ENCODE results near the gene ZC3H15.
A peak's percentile ranks its signal among the peaks of the same experiment; 100 is the strongest.

The ZC3H15 gene

GRCh38 chr2:186480991-186481390 lies 5.1 kb upstream of the ZC3H15 start:
- no peaks in the 10 kb centered on the region for H3K9me2 ChIP-seq (replicated peaks; ENCODE audit: insufficient read depth, low read length)
- no peak overlapping the region for H3K9ac ChIP-seq (ENCODE audit: low read length)
- no peaks in the 10 kb centered on the region for H3K9me3 ChIP-seq (ENCODE audit: insufficient read depth, low read length)
- TF ChIP-seq EZH2phosphoT487 (conservative IDR thresholded peaks at IDR 0.05; ENCODE audit: low read length) (no peak), CTCF (IDR thresholded peaks at IDR 0.05; ENCODE audit: insufficient read depth, low read length, poor library complexity, severe bottlenecking) (no peak)
- H3K79me2 ChIP-seq (ENCODE audit: insufficient read depth, low read length), result peaks cover 8% of the 10 kb centered on the region
- no peaks in the 10 kb centered on the region for H3K36me3 ChIP-seq (ENCODE audit: low read length)
- 0 out of 2 replicates have a peak, but pooled peaks cover 8% of the 10 kb centered on the region for H3F3A ChIP-seq (ENCODE audit: insufficient read depth)
- no peak overlapping the region for H3K4me2 ChIP-seq (ENCODE audit: low read depth, low read length, poor library complexity, severe bottlenecking)
- H4K20me1 ChIP-seq (ENCODE audit: low read depth, low read length), result no peaks in the 10 kb centered on the region
- H3K4me3 ChIP-seq (ENCODE audit: insufficient read depth, low read length, poor library complexity, severe bottlenecking), result no peak overlapping the region
- no peak overlapping the region for H3K27ac ChIP-seq (ENCODE audit: low read depth, low read length)
- no peaks in the 10 kb centered on the region for H3K27me3 ChIP-seq (ENCODE audit: low read length)
- no peak overlapping the region for H2AFZ ChIP-seq (ENCODE audit: low read depth, low read length, severe bottlenecking)

GRCh38 chr2:186484062-186484735 lies 1.9 kb upstream of the ZC3H15 start:
- Histone ChIP-seq H3K4me2 (ENCODE audit: low read depth, low read length, poor library complexity, severe bottlenecking) (peak overlapping the region; percentile 95), H3K79me2 (ENCODE audit: insufficient read depth, low read length) (peaks cover 39% of the 10 kb centered on the region), H4K20me1 (ENCODE audit: low read depth, low read length) (peaks cover 22% of the 10 kb centered on the region), H2AFZ (ENCODE audit: low read depth, low read length, severe bottlenecking) (peak overlapping the region; percentile 93), H3K36me3 (ENCODE audit: low read length) (no peaks in the 10 kb centered on the region), H3K9me2 (replicated peaks; ENCODE audit: insufficient read depth, low read length) (no peaks in the 10 kb centered on the region), H3K27me3 (ENCODE audit: low read length) (no peaks in the 10 kb centered on the region), H3K9me3 (ENCODE audit: insufficient read depth, low read length) (no peaks in the 10 kb centered on the region), H3K27ac (ENCODE audit: low read depth, low read length) (no peak overlapping the region), H3K9ac (ENCODE audit: low read length) (peak overlapping the region; percentile 83), H3F3A (ENCODE audit: insufficient read depth) (0 out of 2 replicates have a peak, but pooled peaks cover 8% of the 10 kb centered on the region), H3K4me3 (ENCODE audit: insufficient read depth, low read length, poor library complexity, severe bottlenecking) (peak overlapping the region; percentile 92)
- no peak for TF ChIP-seq EZH2phosphoT487 (conservative IDR thresholded peaks at IDR 0.05; ENCODE audit: low read length)
- TF ChIP-seq CTCF (IDR thresholded peaks at IDR 0.05; ENCODE audit: insufficient read depth, low read length, poor library complexity, severe bottlenecking), result no peak

GRCh38 chr2:186485576-186485870 lies 537 bp upstream of the ZC3H15 start:
- H3K36me3 ChIP-seq (ENCODE audit: low read length), result no peaks in the 10 kb centered on the region
- H3F3A ChIP-seq (ENCODE audit: insufficient read depth), result 0 out of 2 replicates have a peak, but pooled peaks cover 8% of the 10 kb centered on the region
- peak overlapping the region; percentile 93 for H2AFZ ChIP-seq (ENCODE audit: low read depth, low read length, severe bottlenecking)
- no peak for TF ChIP-seq EZH2phosphoT487 (conservative IDR thresholded peaks at IDR 0.05; ENCODE audit: low read length)
- no peak for TF ChIP-seq CTCF (IDR thresholded peaks at IDR 0.05; ENCODE audit: insufficient read depth, low read length, poor library complexity, severe bottlenecking)
- peaks cover 52% of the 10 kb centered on the region for H3K79me2 ChIP-seq (ENCODE audit: insufficient read depth, low read length)
- H3K4me2 ChIP-seq (ENCODE audit: low read depth, low read length, poor library complexity, severe bottlenecking), result peak overlapping the region; percentile 95
- peak overlapping the region; percentile 92 for H3K4me3 ChIP-seq (ENCODE audit: insufficient read depth, low read length, poor library complexity, severe bottlenecking)
- peaks cover 35% of the 10 kb centered on the region for H4K20me1 ChIP-seq (ENCODE audit: low read depth, low read length)
- peak overlapping the region; percentile 45 for H3K27ac ChIP-seq (ENCODE audit: low read depth, low read length)
- H3K9me2 ChIP-seq (replicated peaks; ENCODE audit: insufficient read depth, low read length), result no peaks in the 10 kb centered on the region
- H3K9ac ChIP-seq (ENCODE audit: low read length), result peak overlapping the region; percentile 83
- no peaks in the 10 kb centered on the region for H3K9me3 ChIP-seq (ENCODE audit: insufficient read depth, low read length)
- H3K27me3 ChIP-seq (ENCODE audit: low read length), result no peaks in the 10 kb centered on the region
